H7 (cell line): ENCODE measurements around the gene ADCY5. TPM values are rescaled to one million over a fixed set of nuclear protein-coding genes. Genes with fewer than 3 reads are reported as not detected.

ENCODE experiments used
- DNase-seq: peaks from one replicate; pipeline ENCODE4 v3.0.0; 2012
- H3K27me3 ChIP-seq: 2 replicates; pipeline ENCODE4 v1.6.0; 2011; ENCODE audit warnings: mild to moderate bottlenecking, low read length; ENCODE audit not compliant: control insufficient read depth, insufficient read depth
- H3K36me3 ChIP-seq: replicated peaks from 2 replicates; pipeline ENCODE4 v1.5.1; 2011; ENCODE audit warnings: low read length; ENCODE audit not compliant: control insufficient read depth, insufficient read depth
- H3K4me3 ChIP-seq: 2 replicates; pipeline ENCODE4 v1.5.1; 2011; ENCODE audit warnings: low read depth, mild to moderate bottlenecking, control low read depth, low read length, moderate library complexity; ENCODE audit not compliant: insufficient read depth
- total RNA-seq: library from RNA; depleted of rRNA; stranded (reverse); fragments of >200 nt; shearing (Covaris generic); gene quantifications from 2 replicates; pipeline ENCODE4 v1.2.3, GENCODE V29; 2014

Gene ADCY5
- total RNA-seq, 1 experiment from 2014 or later = 2.4 TPM

DNA sequence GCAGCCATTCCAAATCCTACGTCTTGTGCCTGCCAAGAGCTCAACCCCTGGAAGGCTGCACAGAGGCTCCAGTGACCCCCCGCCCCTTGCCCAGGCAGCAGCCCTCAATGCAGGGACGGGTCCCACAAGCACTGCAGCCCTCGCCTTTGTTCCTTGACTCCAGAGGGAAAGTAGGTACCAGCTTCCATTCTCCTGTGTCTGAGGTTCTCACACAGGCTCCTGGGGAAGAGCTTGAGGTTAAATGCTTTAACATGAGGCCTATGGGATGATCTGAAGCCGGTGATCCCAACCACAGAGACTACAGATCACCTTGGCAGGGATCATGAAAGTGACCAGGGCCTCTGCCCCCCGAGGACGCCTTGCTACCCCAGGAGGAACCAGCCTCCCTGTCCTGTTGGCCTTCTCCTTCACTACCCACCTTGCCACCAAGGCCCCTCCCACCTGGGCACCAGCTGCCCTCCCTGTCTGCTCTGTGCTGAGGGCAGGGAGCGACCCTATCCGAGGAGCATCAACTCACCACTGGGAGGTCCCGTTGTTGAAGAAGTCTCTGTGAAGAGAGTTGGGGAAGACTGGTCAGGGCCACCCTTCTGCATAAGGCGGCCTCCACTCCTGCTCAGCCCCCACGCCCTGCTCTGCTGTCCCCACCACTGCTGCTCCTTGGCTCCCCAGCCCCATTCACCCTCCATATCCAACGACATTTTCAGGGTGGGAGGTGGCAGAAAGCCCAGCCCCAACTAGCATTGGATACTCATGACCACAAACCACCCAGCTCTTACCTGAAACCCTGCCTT lies 151.9 kb downstream of the ADCY5 start:
- Histone ChIP-seq H3K27me3 (no peaks in the 10 kb centered on the region), H3K36me3 (no peaks in the 10 kb centered on the region), H3K4me3 (no peak overlapping the region)
- DNase-seq = no peak

DNA sequence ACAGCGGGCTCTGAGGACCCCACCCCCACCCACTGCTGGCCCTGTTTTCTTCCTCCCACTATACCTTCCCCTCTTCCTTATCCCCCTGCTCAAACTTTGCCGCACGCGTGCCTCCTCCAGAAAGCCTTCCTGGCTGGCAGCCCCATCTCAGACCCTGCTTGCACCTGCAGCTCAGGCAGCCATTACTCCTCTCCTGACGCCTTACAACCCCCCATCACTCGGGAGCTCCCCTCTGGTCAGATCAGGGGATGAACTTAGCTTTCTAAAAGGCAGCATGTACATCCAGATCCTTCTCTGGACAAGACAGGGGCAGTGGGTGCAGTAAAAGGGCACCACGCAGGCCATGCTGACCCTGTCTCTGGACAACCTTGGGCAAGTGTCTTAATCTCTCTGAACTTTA lies 152.6 kb downstream of the ADCY5 start:
- no peaks in the 10 kb centered on the region for H3K27me3 ChIP-seq
- no peak overlapping the region for H3K4me3 ChIP-seq
- no peaks in the 10 kb centered on the region for H3K36me3 ChIP-seq
- no peak for DNase-seq

DNA sequence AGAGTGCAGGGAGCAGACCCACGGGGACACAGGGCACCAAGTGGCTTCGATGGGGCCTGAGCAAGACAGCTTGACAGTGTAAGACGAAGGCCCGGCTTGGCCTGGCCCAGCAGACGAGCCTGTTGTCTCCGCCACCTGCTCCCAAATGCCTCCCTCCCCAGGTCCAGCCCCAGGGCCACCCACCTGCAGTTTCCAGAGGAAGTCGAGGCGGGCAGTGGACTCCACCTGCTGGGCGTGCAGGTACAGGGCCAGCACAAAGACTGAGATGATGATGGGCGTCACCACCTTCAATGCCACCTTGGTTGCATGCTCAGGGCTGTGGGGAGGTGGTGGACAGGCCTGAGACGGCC lies 153.0 kb downstream of the ADCY5 start:
- DNase-seq = no peak
- H3K36me3 ChIP-seq = no peaks in the 10 kb centered on the region
- H3K4me3 ChIP-seq = no peak overlapping the region
- H3K27me3 ChIP-seq = no peaks in the 10 kb centered on the region

DNA sequence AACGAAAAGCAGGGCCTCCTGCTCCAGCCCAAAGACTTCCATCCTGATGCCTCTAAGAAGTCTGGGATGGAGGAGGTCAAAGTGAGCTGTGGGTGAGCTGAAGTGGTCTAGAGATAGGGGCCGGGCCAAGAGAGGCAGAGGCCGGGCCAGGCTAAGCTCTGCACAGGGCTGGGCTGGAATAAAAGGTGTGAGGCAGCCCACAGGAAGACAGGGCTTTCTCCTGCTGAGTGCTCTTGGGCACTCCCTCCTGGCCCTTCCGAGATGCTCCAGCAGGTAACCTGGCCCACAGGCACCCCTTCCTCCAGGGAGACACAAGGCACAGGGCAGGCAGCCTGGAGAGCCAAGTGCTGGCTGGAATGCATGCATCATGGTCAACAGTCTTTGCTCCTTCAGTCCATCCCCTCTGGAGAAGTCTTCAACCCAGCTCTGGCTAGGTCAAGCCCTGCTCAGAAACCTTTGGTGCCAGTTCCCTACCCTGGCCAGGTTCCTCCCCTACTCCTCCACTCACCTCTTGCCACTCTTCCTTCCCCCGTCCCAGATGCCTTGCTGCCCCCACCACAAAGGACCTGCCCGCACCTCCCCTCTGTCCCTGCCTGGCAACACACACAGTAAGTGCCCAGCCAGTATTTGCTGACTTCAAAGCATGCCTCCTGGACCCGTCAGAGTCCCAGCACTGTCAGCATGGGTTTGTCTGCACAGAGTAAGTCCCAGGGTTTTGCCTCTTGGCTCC lies 153.6 kb downstream of the ADCY5 start:
- Histone ChIP-seq H3K4me3 (no peak overlapping the region), H3K27me3 (no peaks in the 10 kb centered on the region), H3K36me3 (no peaks in the 10 kb centered on the region)
- DNase-seq = peak; percentile 70

DNA sequence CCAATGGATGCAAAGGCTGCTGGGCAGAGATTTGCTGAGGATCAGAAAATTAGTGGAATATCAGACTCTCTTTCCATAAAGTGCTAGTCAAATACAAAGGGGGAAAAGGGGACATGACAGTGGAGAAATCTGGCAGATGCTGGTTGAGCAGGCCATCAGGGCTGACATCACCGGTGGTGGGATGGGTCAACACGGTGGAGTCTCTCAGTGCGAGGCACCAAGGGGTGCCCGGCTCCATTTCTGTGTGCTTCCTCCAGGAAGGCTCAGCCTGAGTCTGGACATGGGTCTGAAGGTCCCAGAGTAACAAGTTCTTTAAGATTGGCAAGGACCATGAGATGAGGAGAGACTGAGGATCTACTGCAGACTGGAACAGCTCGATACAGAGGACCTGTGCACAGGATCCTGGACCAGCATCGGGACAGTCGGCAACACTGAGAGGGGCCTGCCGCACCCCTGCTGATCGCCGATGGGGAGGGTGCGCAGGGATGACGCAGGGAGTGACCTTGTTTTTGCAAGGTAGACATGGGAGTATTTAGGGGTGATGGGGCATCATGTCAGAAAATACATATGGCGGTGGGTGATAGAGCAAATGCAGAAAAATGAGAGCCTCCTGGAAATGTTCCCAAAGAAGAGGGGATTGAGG lies 154.5 kb downstream of the ADCY5 start:
- no peak overlapping the region for H3K4me3 ChIP-seq

DNA sequence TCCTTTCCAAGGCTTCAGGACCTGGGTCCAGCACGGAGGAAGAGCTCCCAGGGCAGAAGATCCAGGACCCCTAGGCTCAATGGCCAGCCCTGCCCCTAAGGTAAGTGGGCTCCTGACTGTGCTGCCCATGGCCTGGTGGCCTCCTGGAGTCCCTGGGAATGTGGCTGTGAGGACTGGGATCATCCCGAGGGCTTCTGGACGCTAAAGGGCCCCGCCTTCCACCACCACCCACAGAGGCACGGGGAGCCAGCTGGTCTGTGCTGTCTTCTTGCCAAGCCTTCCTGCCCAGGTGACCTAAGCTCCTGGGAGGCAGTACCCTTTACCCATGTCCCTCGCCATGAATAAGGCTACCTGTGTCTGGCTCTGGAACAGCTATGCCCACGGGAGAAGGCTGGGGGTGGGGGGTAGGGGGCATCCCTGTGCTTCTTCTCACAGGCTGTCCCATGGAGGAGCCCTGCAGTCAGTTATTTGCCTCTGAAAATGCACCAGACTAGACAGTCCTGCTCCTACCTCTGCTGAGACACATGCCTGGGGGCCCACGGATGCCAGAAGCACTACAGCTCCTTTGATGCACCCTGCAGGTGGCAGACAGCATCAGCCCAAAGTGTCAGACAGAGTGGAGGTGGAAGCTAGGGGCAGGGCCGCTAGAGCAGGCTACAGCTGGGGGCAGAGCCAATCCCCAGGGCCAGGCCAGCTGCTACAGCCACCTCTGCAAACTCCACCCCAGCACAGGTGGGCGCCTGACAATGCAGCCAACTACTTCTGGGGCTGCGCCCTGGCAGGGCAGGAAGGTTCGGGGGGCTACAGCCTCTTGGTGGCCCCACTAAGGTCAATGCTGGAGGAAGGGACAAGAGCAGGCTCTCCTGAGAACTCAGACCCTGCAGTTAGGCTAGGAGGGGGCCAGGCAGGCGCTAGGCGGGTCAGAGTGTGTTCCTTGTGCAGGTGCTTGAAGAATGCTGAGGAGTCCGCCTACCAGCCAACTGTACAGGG lies 156.3 kb downstream of the ADCY5 start:
- Histone ChIP-seq H3K27me3 (no peaks in the 10 kb centered on the region), H3K4me3 (no peak overlapping the region), H3K36me3 (no peaks in the 10 kb centered on the region)
- peak; percentile 63 for DNase-seq

More for the DNA sequence above, 154.5 kb downstream of the ADCY5 start:
- DNase-seq = peak; percentile 31
- Histone ChIP-seq H3K27me3 (no peaks in the 10 kb centered on the region), H3K36me3 (no peaks in the 10 kb centered on the region)

DNA sequence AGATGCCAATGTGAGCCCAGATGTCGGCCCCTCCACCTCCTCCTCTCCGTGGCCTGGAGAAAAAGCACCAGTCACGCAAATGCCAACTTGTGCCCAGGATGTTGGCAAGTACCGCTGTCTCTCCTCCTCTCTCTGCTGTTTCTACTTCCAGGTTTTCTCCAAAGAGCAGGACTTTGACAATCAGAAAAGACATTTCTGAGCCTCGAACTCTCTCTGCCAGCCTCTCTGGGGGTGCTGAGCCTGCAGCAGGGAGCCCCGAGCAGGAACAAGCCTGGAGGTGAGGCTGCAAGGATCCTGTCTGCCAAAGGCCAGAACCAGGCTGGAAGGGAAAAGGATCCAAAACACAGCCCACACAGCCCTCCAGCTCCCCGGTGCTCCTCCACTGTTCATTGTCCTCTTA lies 157.5 kb downstream of the ADCY5 start:
- H3K4me3 ChIP-seq = no peak overlapping the region
- no peaks in the 10 kb centered on the region for H3K27me3 ChIP-seq
- DNase-seq = peak; percentile 25
- no peaks in the 10 kb centered on the region for H3K36me3 ChIP-seq

DNA sequence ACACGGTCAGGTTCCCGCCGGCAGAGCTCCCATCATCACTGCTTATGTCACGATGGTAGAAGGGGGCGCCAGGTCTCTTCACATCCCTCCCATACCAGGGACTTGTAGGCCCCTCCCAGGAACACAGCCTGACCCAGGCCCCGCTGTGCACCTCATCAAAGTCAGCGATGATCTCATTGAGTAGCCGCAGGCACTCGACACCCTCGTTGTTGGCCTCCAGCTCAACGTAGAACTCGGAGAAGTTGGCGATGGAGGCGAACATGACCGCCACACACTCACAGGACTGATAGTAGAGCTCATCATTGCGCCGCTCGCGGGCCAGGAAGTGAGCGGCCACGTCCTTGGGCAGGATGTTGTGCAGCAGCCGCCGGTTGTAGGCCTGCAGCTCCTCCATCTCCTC lies 157.9 kb downstream of the ADCY5 start:
- peak; percentile 47 for DNase-seq
- H3K27me3 ChIP-seq = no peaks in the 10 kb centered on the region
- no peak overlapping the region for H3K4me3 ChIP-seq
- no peaks in the 10 kb centered on the region for H3K36me3 ChIP-seq

DNA sequence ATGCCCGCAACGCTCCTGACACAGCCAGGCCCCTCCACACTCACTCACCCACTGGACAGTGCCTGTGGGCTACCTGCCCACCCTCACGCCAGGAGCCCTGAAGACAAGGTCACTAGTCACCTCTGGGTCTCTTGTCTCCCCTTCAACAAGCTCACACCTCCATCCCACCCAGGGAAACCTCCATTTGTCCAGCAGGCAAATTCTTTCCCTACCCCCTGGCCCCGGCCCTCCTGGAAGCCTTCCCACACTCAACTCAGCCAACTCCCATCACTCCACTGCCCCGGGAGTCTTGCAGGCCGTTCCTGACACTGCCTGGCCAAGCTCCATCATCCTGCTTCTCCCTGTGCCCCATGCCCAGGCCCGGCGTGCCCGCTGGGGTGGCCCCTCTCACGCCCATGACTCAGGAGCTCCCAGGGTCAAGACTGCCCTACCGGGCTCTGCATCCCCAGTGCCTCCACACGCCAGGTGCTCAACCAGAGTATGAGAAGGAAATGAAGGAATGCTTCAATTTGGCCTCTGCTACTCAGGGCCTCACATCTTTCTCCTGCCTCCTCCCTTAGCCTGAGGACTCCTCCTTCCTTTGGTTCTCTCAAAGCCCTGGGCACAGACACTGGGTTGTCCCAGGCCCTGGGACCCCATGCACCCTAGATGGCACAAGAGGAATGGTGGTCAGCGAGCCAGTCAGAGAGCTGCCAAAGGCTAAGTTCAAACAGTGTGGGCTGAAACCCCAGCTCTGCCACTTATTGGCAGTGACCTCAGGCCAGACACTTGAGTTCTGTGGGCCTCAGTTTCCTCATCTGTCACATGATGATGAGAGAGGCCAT lies 158.6 kb downstream of the ADCY5 start:
- Histone ChIP-seq H3K4me3 (no peak overlapping the region), H3K27me3 (no peaks in the 10 kb centered on the region), H3K36me3 (no peaks in the 10 kb centered on the region)
- DNase-seq = peak; percentile 30

DNA sequence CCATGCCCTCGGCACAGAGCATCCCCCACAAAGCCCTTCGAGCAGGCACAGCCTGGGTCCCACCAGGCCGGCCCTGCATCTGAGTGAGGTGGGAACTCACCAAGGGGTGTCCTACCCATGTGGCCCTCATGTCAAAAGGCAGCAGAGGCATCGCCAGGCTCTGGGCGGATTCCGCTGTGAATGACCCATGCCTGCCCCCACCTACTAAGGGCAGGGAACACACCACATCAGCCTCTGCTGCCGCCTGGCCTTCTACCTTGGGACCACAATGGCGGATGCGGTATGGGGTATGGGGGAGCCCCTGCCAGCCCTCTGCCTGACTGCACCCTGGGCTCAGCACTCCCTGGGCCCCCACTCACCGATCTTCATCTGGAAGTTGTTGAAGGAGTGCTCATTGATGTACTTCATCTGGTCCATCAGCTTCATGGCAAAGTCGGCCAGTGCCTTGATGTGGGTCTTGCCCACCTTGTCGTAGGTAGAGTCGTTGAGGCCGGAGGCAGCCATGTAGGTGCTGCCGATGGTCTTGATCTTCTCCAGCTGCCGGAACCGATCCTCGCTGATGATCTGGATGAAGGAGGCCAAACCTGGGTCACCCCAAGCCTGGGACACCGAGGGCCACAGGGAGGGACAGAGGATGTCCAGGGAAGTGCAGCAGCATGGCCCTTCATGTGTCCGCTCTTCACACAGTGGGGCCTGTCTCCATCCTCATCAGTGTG lies 159.3 kb downstream of the ADCY5 start:
- Histone ChIP-seq H3K36me3 (no peaks in the 10 kb centered on the region), H3K4me3 (no peak overlapping the region), H3K27me3 (no peaks in the 10 kb centered on the region)
- peak; percentile 40 for DNase-seq

DNA sequence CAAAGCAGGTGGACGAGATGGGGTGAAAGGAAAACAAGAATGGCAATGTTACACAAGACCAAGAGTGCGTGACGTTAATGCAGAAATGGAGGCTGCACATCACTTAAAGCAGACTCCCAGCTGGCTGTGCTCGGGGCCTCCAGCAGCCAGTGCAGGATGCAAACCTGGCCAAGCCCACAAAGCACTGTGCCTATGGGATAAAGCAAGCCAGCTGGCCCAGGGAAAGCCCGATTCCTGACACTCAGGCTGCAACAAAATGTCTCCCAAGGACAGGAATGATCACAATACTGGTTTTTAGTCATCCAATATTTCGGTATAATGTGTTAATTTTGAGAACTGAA lies 161.0 kb downstream of the ADCY5 start:
- Histone ChIP-seq H3K36me3 (no peaks in the 10 kb centered on the region; the same call in 1 of the 2 replicates), H3K4me3 (no peak overlapping the region), H3K27me3 (no peaks in the 10 kb centered on the region)
- peak; percentile 18 for DNase-seq

DNA sequence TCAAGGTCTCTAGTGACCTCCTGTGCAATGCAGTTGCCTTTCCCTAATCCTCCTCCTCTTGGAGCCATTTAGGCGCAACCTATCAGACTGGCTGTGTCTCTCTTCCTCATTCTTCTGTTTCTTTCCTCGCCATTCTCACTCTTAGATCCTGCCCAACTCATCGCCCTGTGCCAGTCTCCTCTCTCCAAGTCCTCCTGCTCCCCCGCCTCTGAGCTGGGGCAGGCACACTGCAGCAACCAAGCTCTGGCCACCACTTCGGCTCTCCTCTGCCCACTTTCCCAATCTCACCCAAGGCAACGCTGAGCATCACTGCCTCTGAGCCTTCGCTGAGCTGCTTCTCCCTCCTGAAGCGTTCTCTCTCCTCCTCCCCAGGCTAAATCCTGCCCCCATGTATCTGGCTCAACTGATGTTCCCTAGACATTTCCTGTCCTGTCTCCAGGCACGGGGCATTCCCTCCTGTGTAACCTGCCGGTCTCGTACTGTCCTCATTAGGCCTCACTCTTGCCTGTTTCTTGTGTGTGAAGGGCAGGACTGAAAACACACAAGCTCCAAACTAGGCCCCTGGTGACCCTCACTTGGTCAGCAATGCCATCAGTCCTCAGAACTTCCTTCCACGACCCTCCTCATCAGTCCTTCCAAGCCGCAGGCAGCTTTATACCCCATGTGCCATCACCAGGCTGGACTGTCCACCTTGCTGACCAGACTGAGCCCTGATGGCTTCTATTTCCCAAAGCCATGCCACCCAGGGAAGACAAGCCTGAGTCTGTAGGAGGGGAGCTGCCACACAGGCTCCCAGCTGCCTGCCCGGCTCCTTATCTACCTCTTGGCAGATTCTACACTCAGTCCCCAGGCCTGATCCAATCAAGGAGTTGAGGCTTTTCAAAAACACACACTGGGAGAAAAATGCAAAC lies 161.6 kb downstream of the ADCY5 start:
- Histone ChIP-seq H3K27me3 (no peaks in the 10 kb centered on the region), H3K4me3 (no peak overlapping the region), H3K36me3 (no peaks in the 10 kb centered on the region; the same call in 1 of the 2 replicates)
- peak; percentile 23 for DNase-seq
